HEK293 (cell line): ENCODE results near the gene CNTN4.

Experiments used
- SP2 ChIP-seq: fragments of 450-650 bp; formaldehyde crosslinking; IDR thresholded peaks from 2 replicates; pipeline ENCODE4 v1.5.1; 2016; ENCODE audit warnings: missing biosample characterization, missing genetic modification characterization
- ZBTB21 ChIP-seq: fragments of 450-650 bp; formaldehyde crosslinking; IDR thresholded peaks from 2 replicates; pipeline ENCODE4 v1.5.1; 2017; ENCODE audit warnings: missing biosample characterization, missing genetic modification characterization
- ZBTB8A ChIP-seq: fragments of 450-650 bp; formaldehyde crosslinking; IDR thresholded peaks from 2 replicates; pipeline ENCODE4 v1.5.1; 2016; ENCODE audit warnings: missing biosample characterization, missing genetic modification characterization
- ZIC2 ChIP-seq: fragments of 450-650 bp; formaldehyde crosslinking; IDR thresholded peaks from 2 replicates; pipeline ENCODE4 v1.5.1; 2016; ENCODE audit warnings: missing biosample characterization, missing genetic modification characterization
- ZNF416 ChIP-seq: fragments of 450-650 bp; formaldehyde crosslinking; IDR thresholded peaks from 2 replicates; pipeline ENCODE4 v1.5.1; 2016; ENCODE audit warnings: missing biosample characterization, missing genetic modification characterization
- ZNF626 ChIP-seq: fragments of 450-650 bp; sonication (Bioruptor Pico); formaldehyde crosslinking; IDR thresholded peaks from 2 replicates; pipeline ENCODE4 v1.5.1; 2018; ENCODE audit warnings: missing biosample characterization, missing genetic modification characterization, inconsistent platforms
- ZNF830 ChIP-seq: fragments of 450-650 bp; IDR thresholded peaks from 2 replicates; pipeline ENCODE4 v1.5.0; 2018; ENCODE audit warnings: missing biosample characterization, missing genetic modification characterization, low read depth, mild to moderate bottlenecking, moderate library complexity
- TF ChIP-seq, protein P1 (sequence below): fragments of 450-650 bp; formaldehyde crosslinking; IDR thresholded peaks from 2 replicates; pipeline ENCODE4 v1.5.1; 2017; ENCODE audit warnings: missing biosample characterization, missing genetic modification characterization
- TF ChIP-seq, protein P2 (sequence below): fragments of 450-650 bp; formaldehyde crosslinking; IDR thresholded peaks from 2 replicates; pipeline ENCODE4 v1.5.1; 2016; ENCODE audit warnings: missing biosample characterization, missing genetic modification characterization, borderline replicate concordance
- TF ChIP-seq, protein P3 (sequence below): fragments of 450-650 bp; formaldehyde crosslinking; IDR thresholded peaks from 2 replicates; pipeline ENCODE4 v1.5.1; 2016; ENCODE audit warnings: missing biosample characterization, missing genetic modification characterization

DNA sequence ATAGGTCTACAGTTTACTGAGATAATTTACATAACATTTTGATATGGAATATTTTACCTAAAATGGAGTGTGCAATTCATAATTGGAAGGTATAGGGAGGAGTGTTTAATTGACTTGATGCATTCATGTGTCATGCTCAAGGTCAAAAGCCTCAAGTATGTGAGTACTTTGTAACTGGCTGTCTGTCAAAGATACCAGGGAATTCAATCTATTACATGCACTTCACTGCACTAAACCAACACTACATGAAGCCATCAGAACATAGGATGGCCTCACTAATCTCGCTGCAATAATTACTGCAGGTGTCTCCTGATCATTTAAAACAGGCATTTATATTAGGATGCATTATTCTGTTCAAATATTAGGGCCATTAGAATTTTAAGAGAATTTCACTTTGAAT, 367.2 kb downstream of the CNTN4 start:
- TF ChIP-seq SP2 (no peak), ZNF830 (tag by site-specific recombination) (no peak), ZBTB8A (tag by site-specific recombination) (no peak), ZBTB21 (tag by site-specific recombination) (no peak), ZNF626 (tag by site-specific recombination) (no peak), ZIC2 (tag by site-specific recombination) (no peak), ZNF416 (tag by site-specific recombination) (no peak)
- TF ChIP-seq, protein P1, sequence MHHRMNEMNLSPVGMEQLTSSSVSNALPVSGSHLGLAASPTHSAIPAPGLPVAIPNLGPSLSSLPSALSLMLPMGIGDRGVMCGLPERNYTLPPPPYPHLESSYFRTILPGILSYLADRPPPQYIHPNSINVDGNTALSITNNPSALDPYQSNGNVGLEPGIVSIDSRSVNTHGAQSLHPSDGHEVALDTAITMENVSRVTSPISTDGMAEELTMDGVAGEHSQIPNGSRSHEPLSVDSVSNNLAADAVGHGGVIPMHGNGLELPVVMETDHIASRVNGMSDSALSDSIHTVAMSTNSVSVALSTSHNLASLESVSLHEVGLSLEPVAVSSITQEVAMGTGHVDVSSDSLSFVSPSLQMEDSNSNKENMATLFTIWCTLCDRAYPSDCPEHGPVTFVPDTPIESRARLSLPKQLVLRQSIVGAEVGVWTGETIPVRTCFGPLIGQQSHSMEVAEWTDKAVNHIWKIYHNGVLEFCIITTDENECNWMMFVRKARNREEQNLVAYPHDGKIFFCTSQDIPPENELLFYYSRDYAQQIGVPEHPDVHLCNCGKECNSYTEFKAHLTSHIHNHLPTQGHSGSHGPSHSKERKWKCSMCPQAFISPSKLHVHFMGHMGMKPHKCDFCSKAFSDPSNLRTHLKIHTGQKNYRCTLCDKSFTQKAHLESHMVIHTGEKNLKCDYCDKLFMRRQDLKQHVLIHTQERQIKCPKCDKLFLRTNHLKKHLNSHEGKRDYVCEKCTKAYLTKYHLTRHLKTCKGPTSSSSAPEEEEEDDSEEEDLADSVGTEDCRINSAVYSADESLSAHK (tag by site-specific recombination): no peak
- TF ChIP-seq, protein P2, sequence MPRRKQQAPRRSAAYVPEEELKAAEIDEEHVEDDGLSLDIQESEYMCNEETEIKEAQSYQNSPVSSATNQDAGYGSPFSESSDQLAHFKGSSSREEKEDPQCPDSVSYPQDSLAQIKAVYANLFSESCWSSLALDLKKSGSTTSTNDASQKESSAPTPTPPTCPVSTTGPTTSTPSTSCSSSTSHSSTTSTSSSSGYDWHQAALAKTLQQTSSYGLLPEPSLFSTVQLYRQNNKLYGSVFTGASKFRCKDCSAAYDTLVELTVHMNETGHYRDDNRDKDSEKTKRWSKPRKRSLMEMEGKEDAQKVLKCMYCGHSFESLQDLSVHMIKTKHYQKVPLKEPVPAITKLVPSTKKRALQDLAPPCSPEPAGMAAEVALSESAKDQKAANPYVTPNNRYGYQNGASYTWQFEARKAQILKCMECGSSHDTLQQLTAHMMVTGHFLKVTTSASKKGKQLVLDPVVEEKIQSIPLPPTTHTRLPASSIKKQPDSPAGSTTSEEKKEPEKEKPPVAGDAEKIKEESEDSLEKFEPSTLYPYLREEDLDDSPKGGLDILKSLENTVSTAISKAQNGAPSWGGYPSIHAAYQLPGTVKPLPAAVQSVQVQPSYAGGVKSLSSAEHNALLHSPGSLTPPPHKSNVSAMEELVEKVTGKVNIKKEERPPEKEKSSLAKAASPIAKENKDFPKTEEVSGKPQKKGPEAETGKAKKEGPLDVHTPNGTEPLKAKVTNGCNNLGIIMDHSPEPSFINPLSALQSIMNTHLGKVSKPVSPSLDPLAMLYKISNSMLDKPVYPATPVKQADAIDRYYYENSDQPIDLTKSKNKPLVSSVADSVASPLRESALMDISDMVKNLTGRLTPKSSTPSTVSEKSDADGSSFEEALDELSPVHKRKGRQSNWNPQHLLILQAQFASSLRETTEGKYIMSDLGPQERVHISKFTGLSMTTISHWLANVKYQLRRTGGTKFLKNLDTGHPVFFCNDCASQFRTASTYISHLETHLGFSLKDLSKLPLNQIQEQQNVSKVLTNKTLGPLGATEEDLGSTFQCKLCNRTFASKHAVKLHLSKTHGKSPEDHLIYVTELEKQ (tag by site-specific recombination): no peak
- TF ChIP-seq, protein P3, sequence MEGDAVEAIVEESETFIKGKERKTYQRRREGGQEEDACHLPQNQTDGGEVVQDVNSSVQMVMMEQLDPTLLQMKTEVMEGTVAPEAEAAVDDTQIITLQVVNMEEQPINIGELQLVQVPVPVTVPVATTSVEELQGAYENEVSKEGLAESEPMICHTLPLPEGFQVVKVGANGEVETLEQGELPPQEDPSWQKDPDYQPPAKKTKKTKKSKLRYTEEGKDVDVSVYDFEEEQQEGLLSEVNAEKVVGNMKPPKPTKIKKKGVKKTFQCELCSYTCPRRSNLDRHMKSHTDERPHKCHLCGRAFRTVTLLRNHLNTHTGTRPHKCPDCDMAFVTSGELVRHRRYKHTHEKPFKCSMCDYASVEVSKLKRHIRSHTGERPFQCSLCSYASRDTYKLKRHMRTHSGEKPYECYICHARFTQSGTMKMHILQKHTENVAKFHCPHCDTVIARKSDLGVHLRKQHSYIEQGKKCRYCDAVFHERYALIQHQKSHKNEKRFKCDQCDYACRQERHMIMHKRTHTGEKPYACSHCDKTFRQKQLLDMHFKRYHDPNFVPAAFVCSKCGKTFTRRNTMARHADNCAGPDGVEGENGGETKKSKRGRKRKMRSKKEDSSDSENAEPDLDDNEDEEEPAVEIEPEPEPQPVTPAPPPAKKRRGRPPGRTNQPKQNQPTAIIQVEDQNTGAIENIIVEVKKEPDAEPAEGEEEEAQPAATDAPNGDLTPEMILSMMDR (tag by site-specific recombination): no peak
